GM18858 (cell line): ENCODE measurements around the gene MINAR1.

Experiments used
- ATAC-seq: cut with Tn5 transposase; IDR thresholded peaks from one replicate; pipeline ENCODE4 v1.9.1; 2021; ENCODE audit not compliant: unreplicated experiment

MINAR1 gene

GRCh38 chr15:79463043-79463780 lies 31.1 kb downstream of the MINAR1 start:
- ATAC-seq = no peak

GRCh38 chr15:79463781-79464270 lies 31.7 kb downstream of the MINAR1 start:
- no peak for ATAC-seq

GRCh38 chr15:79466488-79466887 lies 34.4 kb downstream of the MINAR1 start:
- no peak for ATAC-seq

- no peak for ATAC-seq
Measured at GRCh38 chr15:79467865-79468586, 35.9 kb downstream of the MINAR1 start.

GRCh38 chr15:79472446-79472845 lies 40.3 kb downstream of the MINAR1 start:
- no peak for ATAC-seq

GRCh38 chr15:79474252-79474651 lies 42.1 kb downstream of the MINAR1 start:
- ATAC-seq = no peak

GRCh38 chr15:79475306-79475705 lies 43.2 kb downstream of the MINAR1 start:
- ATAC-seq = no peak

GRCh38 chr15:79478108-79478507 lies 46.0 kb downstream of the MINAR1 start:
- no peak for ATAC-seq

GRCh38 chr15:79479616-79480015 lies 47.5 kb downstream of the MINAR1 start:
- no peak for ATAC-seq

- no peak for ATAC-seq
Measured at GRCh38 chr15:79481793-79482192, 49.7 kb downstream of the MINAR1 start.
